IPS-20b (cell line): ENCODE measurements around the gene IGSF5.

Experiments used
- H3K27ac ChIP-seq: one replicate; pipeline ENCODE4 v1.5.1; 2013; ENCODE audit warnings: low read length
- H3K27me3 ChIP-seq: 2 replicates; pipeline ENCODE4 v1.6.1; 2013; ENCODE audit warnings: mild to moderate bottlenecking, low read length, inconsistent platforms; ENCODE audit not compliant: insufficient read depth
- H3K36me3 ChIP-seq: 2 replicates; pipeline ENCODE4 v1.6.1; 2013; ENCODE audit warnings: low read depth, mild to moderate bottlenecking, inconsistent platforms, low read length, moderate library complexity; ENCODE audit not compliant: insufficient read depth
- H3K4me1 ChIP-seq: 2 replicates; pipeline ENCODE4 v1.6.1; 2013; ENCODE audit warnings: mild to moderate bottlenecking, control low read depth, inconsistent platforms, low read length, moderate library complexity; ENCODE audit not compliant: insufficient read depth
- H3K4me3 ChIP-seq: 2 replicates; pipeline ENCODE4 v1.5.1; 2013; ENCODE audit warnings: mild to moderate bottlenecking, low read length, inconsistent platforms
- H3K9ac ChIP-seq: 2 replicates; pipeline ENCODE4 v1.6.1; 2013; ENCODE audit warnings: low read depth, mild to moderate bottlenecking, inconsistent platforms, low read length, moderate library complexity
- H3K9me3 ChIP-seq: 2 replicates; pipeline ENCODE4 v1.6.1; 2013; ENCODE audit warnings: mild to moderate bottlenecking, low read depth, low read length, inconsistent platforms; ENCODE audit not compliant: insufficient read depth

IGSF5 gene

DNA sequence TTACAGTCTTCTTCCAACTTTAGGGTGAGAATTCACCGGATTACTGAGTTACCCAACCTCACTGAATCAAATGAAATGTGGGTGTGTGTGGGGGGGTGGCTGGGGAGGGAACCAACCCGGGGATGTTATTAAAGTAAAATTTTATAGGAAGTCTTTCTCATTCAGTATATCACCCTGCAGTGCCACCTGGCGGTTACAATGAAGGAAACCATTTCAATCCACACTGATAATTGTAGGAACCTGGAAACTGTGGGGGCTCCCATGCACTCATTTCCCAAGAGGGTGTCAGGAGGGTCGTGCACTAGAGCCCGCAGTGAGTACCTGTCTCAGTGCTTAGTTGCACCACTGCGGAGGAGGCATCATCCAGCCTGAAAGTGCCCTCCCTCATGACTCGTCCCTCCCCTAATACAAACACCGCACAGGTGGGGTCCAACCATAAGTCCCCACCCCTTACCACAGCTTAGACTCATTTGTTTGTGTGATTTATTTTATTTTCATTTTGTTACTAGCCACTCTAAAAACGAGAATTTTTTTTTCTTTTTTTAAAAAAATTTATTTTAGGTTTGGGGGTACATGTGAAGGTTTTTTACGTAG, 29.1 kb upstream of the IGSF5 start:
- H3K9ac ChIP-seq: no peak overlapping the region
- no peaks in the 10 kb centered on the region for H3K27me3 ChIP-seq
- no peaks in the 10 kb centered on the region for H3K4me1 ChIP-seq
- H3K27ac ChIP-seq: no peak overlapping the region
- H3K36me3 ChIP-seq: no peaks in the 10 kb centered on the region
- H3K4me3 ChIP-seq: no peak overlapping the region
- no peaks in the 10 kb centered on the region for H3K9me3 ChIP-seq

GRCh38 chr21:39720126-39720778, 24.7 kb upstream of the IGSF5 start:
- Histone ChIP-seq H3K9me3 (peaks cover 5% of the 10 kb centered on the region; the same call in 1 of the 2 replicates), H3K4me1 (no peaks in the 10 kb centered on the region; the same call in 1 of the 2 replicates), H3K4me3 (no peak overlapping the region), H3K9ac (no peak overlapping the region), H3K27ac (no peak overlapping the region), H3K27me3 (no peaks in the 10 kb centered on the region), H3K36me3 (no peaks in the 10 kb centered on the region)

- peaks cover 5% of the 10 kb centered on the region; the same call in 1 of the 2 replicates for H3K9me3 ChIP-seq
- H3K4me3 ChIP-seq: no peak overlapping the region
- H3K27ac ChIP-seq: no peak overlapping the region
- H3K27me3 ChIP-seq: no peaks in the 10 kb centered on the region
- peaks cover 3% of the 10 kb centered on the region for H3K4me1 ChIP-seq
- H3K9ac ChIP-seq: no peak overlapping the region
- H3K36me3 ChIP-seq: no peaks in the 10 kb centered on the region
Observed at GRCh38 chr21:39721885-39722284, 23.1 kb upstream of the IGSF5 start.

DNA sequence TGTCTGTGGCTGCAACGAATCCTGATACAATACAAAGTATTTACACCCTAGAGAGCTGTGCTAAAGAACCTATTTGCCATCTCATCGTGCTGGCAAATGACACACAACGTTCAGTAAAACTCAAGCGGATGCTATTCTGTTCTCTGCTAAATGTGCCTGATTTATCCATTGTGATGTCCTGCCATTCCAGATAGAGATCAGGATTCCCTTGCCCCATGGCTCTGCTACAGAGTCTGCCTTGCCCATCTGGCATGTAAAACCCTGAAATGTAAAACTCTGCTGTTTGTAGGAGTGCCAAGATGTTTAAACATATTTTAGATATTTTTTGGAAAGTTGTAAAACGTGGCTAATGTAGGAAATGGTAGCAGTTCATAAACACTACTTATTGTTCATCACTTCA, 20.0 kb upstream of the IGSF5 start:
- H3K27ac ChIP-seq: no peak overlapping the region
- H3K27me3 ChIP-seq: no peaks in the 10 kb centered on the region
- no peak overlapping the region for H3K9ac ChIP-seq
- no peak overlapping the region for H3K4me3 ChIP-seq
- peaks cover 5% of the 10 kb centered on the region; the same call in 1 of the 2 replicates for H3K9me3 ChIP-seq
- H3K36me3 ChIP-seq: no peaks in the 10 kb centered on the region
- peaks cover 3% of the 10 kb centered on the region for H3K4me1 ChIP-seq

GRCh38 chr21:39726133-39726532, 18.9 kb upstream of the IGSF5 start:
- H3K36me3 ChIP-seq: no peaks in the 10 kb centered on the region
- no peak overlapping the region for H3K4me3 ChIP-seq
- peaks cover 3% of the 10 kb centered on the region for H3K4me1 ChIP-seq
- no peak overlapping the region for H3K27ac ChIP-seq
- no peak overlapping the region for H3K9ac ChIP-seq
- peaks cover 5% of the 10 kb centered on the region; the same call in 1 of the 2 replicates for H3K9me3 ChIP-seq
- H3K27me3 ChIP-seq: no peaks in the 10 kb centered on the region

GRCh38 chr21:39727401-39728120, 17.4 kb upstream of the IGSF5 start:
- H3K9ac ChIP-seq: no peak overlapping the region
- peaks cover 3% of the 10 kb centered on the region for H3K4me1 ChIP-seq

GRCh38 chr21:39728341-39728740, 16.6 kb upstream of the IGSF5 start:
- Histone ChIP-seq H3K27me3 (no peaks in the 10 kb centered on the region), H3K4me3 (no peak overlapping the region), H3K27ac (no peak overlapping the region), H3K36me3 (no peaks in the 10 kb centered on the region), H3K4me1 (peaks cover 3% of the 10 kb centered on the region), H3K9ac (no peak overlapping the region), H3K9me3 (peaks cover 5% of the 10 kb centered on the region; the same call in 1 of the 2 replicates)

More at GRCh38 chr21:39727401-39728120, 17.4 kb upstream of the IGSF5 start:
- Histone ChIP-seq H3K9me3 (peaks cover 5% of the 10 kb centered on the region; the same call in 1 of the 2 replicates), H3K27me3 (no peaks in the 10 kb centered on the region), H3K36me3 (no peaks in the 10 kb centered on the region), H3K27ac (no peak overlapping the region), H3K4me3 (no peak overlapping the region)

GRCh38 chr21:39730418-39731157, 14.4 kb upstream of the IGSF5 start:
- no peak overlapping the region for H3K4me3 ChIP-seq
- H3K9ac ChIP-seq: no peak overlapping the region
- H3K9me3 ChIP-seq: no peaks in the 10 kb centered on the region
- no peaks in the 10 kb centered on the region for H3K36me3 ChIP-seq
- no peaks in the 10 kb centered on the region for H3K27me3 ChIP-seq
- H3K4me1 ChIP-seq: peaks cover 1% of the 10 kb centered on the region
- H3K27ac ChIP-seq: no peak overlapping the region

GRCh38 chr21:39736716-39737115, 8.3 kb upstream of the IGSF5 start:
- Histone ChIP-seq H3K27me3 (no peaks in the 10 kb centered on the region), H3K9me3 (no peaks in the 10 kb centered on the region)

GRCh38 chr21:39737376-39738000, 7.5 kb upstream of the IGSF5 start:
- Histone ChIP-seq H3K9me3 (no peaks in the 10 kb centered on the region), H3K9ac (no peak overlapping the region), H3K4me3 (no peak overlapping the region), H3K36me3 (no peaks in the 10 kb centered on the region), H3K4me1 (no peaks in the 10 kb centered on the region), H3K27ac (no peak overlapping the region), H3K27me3 (no peaks in the 10 kb centered on the region)

More at GRCh38 chr21:39736716-39737115, 8.3 kb upstream of the IGSF5 start:
- no peaks in the 10 kb centered on the region for H3K4me1 ChIP-seq
- H3K27ac ChIP-seq: no peak overlapping the region
- no peak overlapping the region for H3K9ac ChIP-seq
- H3K36me3 ChIP-seq: no peaks in the 10 kb centered on the region
- no peak overlapping the region for H3K4me3 ChIP-seq

DNA sequence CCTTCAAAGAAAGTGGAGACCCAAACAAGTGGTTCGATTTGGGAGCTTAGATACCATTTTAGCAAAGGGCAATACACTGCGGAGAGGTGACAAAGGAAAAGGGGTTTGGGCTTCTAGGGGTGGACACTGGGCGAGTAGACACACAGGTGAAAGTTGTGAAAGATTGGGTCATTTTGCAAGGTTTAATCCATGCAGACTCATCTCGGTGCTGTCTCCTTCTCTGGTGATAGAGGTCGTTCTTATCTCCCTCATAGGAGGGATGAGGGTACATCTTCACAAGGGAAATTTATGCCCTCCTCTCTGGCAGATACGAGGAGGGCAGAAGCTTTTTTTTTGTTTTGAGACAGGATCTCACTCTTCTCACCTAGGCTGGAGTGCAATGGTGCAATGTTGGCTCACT, 6.4 kb upstream of the IGSF5 start:
- no peaks in the 10 kb centered on the region for H3K4me1 ChIP-seq
- H3K36me3 ChIP-seq: no peaks in the 10 kb centered on the region
- H3K9me3 ChIP-seq: no peaks in the 10 kb centered on the region
- H3K9ac ChIP-seq: no peak overlapping the region
- H3K27me3 ChIP-seq: no peaks in the 10 kb centered on the region
- no peak overlapping the region for H3K4me3 ChIP-seq
- H3K27ac ChIP-seq: no peak overlapping the region
